GM18526 (cell line): ENCODE results near the gene OR4D1.

ENCODE experiments used
- POLR2A ChIP-seq: IDR thresholded peaks from 3 replicates; pipeline ENCODE4 v1.6.1; 2011; ENCODE audit not compliant: insufficient read length; ENCODE audit errors: extremely low read depth

Gene OR4D1

GRCh38 chr17:58184308-58184985, 36.3 kb downstream of the OR4D1 start:
- no peak for TF ChIP-seq POLR2A

- TF ChIP-seq POLR2A = no peak
Measured at GRCh38 chr17:58184986-58185761, 37.0 kb downstream of the OR4D1 start.

GRCh38 chr17:58186591-58186990, 38.4 kb downstream of the OR4D1 start:
- TF ChIP-seq POLR2A = no peak

DNA sequence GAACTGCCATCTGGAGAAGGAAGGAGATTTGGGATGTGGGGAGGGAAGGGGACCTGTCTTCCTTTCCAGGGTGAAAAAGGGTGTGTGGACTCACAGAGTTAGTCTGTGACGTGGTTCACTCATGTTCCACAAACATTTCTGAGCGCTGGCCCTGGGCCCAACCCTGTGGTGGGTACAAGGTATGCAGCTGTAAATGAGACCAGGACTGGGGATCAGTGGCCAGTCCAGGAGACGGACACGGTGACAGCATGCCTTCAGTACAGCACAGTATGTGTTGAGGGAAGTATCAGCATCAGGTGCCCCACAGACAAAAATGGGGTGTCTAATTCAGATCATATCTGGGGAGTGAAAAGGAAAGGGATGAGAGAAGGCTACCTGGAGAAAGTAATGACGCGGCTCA, 38.9 kb downstream of the OR4D1 start:
- TF ChIP-seq POLR2A = no peak

DNA sequence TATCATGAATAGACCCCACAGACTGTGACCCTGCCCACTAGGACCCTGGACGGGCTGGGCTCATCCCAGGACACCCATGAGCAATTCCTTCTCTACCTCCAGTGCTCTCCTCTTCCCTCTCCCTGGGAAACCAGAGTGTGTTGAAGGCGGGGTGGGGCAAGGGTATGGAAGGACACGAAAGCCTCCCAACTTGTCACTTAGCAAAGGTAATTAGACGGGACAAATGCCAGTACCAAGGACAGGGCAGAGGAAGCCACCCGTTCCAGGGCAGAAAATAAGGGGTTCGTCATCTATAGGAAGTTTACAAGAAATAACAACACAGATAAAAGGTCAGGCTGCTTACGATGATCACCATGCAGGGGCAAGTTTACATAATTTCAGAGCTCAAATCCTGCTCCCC, 39.5 kb downstream of the OR4D1 start:
- TF ChIP-seq POLR2A = no peak

- no peak for TF ChIP-seq POLR2A
Measured at GRCh38 chr17:58189436-58190146, 41.4 kb downstream of the OR4D1 start.

DNA sequence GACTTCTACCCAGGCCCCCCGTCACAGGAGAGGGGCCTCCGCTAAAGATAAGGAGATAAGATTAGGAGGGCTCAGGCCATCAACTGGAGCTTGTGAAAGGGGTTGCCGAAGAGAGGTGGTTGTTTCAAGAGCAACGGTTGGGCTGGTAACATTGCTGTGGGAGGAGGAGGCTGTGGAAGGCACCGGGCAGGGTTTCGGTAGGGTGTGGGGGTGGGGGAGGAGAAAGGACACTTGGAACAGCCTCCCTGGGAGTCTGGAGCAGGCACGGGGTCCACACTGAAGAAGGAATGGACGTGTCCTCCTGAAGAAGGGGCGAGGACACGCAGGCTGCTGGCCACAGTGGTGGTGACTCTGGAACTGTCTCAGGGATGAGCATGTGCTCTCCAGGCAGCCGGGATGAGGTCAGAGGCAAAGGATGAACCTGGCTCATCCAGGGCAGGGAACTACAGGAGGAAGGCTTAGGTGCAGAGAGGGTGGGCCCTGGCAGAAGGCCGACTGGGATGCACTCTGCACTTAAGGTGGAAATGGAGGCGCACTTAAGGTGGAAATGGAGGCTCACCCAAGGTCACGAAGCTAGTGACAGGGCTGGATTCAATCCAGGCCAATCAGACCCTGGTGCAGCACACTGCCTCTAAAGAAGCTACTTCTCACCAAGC, 43.2 kb downstream of the OR4D1 start:
- TF ChIP-seq POLR2A = no peak

GRCh38 chr17:58192612-58193011, 44.4 kb downstream of the OR4D1 start, which contains the start of gene EPX:
Gene EPX, plus strand, starts transcription at chr17:58192726. Its CDS starts 121 bp downstream, at chr17:58192847.
- no peak for TF ChIP-seq POLR2A

DNA sequence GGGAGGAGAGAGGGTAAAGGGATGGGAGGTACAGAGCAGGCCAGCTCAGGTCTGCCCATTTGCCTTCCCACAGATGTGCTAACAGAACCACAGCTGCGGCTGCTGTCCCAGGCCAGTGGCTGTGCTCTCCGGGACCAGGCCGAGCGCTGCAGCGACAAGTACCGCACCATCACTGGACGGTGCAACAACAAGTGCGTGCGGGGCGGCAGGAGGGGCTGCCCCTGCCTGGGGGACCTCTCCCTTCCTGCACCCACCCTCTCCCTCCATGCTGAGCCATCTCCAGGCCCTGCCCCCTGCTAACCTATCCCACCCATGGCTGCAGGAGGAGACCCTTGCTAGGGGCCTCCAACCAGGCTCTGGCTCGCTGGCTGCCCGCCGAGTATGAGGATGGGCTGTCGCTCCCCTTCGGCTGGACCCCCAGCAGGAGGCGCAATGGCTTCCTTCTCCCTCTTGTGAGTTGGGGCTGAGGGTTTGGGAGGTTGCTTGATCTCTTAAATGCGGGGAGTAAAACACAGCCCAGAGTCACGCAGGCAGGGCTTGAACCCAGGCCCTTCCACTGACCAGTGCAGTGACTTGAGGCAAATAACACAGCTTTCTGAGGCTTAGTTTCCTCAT, 45.6 kb downstream of the OR4D1 start:
- no peak for TF ChIP-seq POLR2A

DNA sequence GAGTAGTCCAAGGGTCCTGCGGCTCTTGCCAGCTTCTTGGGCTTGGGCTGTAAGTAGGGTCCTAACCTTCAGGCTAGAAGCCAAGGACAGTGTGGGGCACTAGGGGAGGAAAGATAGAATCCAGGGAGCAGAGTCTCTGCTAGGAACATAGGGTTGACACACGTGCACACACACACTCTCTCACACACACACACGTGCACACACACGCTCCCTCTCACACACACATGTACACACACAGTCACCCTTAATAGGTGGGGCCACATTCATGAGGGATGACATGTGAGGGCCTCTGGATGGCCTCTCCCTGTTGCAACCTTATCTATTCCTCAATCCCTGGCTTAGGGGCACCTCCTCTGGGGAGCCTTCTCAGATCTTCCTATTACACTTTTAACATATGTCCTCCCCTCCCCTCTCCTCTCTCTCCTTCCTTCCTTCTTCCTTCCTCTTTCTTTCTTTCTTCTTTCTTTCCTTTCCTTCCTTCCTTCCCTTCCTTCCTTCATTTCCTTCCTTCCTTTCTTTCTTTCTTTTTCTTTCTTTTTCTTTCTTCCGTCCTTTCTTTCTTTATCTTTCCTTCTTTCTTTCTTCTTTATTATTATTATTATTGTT, 47.4 kb downstream of the OR4D1 start:
- no peak for TF ChIP-seq POLR2A

- no peak for TF ChIP-seq POLR2A
Measured at GRCh38 chr17:58196610-58197009, 48.4 kb downstream of the OR4D1 start.

DNA sequence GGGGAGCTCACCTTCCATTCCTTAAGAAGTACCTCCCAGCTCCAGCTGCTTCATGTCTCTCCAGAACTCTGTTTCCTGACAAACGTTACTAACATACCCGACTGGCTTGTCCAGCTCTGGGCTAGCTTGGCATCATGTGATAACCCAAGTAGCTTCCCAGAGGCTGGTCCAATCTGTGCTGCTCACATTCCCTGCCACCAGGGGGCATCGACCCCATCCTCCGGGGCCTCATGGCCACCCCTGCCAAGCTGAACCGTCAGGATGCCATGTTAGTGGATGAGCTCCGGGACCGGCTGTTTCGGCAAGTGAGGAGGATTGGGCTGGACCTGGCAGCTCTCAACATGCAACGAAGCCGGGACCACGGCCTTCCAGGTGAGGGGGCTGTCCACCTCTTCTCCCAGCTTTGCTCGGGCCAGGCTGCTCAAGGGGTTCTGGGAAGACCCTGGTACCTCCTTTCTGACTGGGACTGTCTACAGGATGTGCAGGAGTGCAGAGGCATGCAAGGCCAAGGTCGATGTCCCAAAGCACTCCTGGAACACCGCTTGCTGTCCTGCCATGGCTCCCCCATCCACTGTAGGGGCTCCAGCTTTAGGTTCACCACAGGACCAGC, 51.9 kb downstream of the OR4D1 start:
- TF ChIP-seq POLR2A = no peak

GRCh38 chr17:58202859-58203258, 54.7 kb downstream of the OR4D1 start:
- TF ChIP-seq POLR2A = no peak

- no peak for TF ChIP-seq POLR2A
Measured at GRCh38 chr17:58204796-58205195, 56.6 kb downstream of the OR4D1 start.
